ENCODE measurements around the gene TMSB10.

The TMSB10 gene

GRCh38 chr2:84906900-84907714, 1.7 kb downstream of the TMSB10 start:
- H3K4me3 ChIP-seq (ENCODE audit: severe bottlenecking): peak overlapping the region; percentile 95
- H3K27me3 ChIP-seq (ENCODE audit: insufficient read depth, poor library complexity, severe bottlenecking): no peaks in the 10 kb centered on the region
- ATAC-seq (ENCODE audit: low read depth) (peak; percentile 71), DNase-seq (ENCODE audit: low spot score) (peak; percentile 80)
- peaks cover 13% of the 10 kb centered on the region for H3K36me3 ChIP-seq (ENCODE audit: low read depth)
- peaks cover 15% of the 10 kb centered on the region for H3K4me1 ChIP-seq (ENCODE audit: insufficient read depth, poor library complexity, severe bottlenecking)
- no peaks in the 10 kb centered on the region for H3K9me3 ChIP-seq (ENCODE audit: severe bottlenecking)
- no peak for TF ChIP-seq CTCF (IDR thresholded peaks at IDR 0.05; ENCODE audit: poor library complexity, severe bottlenecking)
- peak overlapping the region; percentile 96 for H3K27ac ChIP-seq (ENCODE audit: poor library complexity, severe bottlenecking)

- no peak for ATAC-seq (ENCODE audit: low read depth)
- no peaks in the 10 kb centered on the region for H3K9me3 ChIP-seq (ENCODE audit: severe bottlenecking)
- no peak overlapping the region for H3K4me3 ChIP-seq (ENCODE audit: severe bottlenecking)
- no peak for TF ChIP-seq CTCF (IDR thresholded peaks at IDR 0.05; ENCODE audit: poor library complexity, severe bottlenecking)
- no peak for DNase-seq (ENCODE audit: low spot score)
- H3K27me3 ChIP-seq (ENCODE audit: insufficient read depth, poor library complexity, severe bottlenecking): no peaks in the 10 kb centered on the region
- peak overlapping the region; percentile 96 for H3K27ac ChIP-seq (ENCODE audit: poor library complexity, severe bottlenecking)
- H3K4me1 ChIP-seq (ENCODE audit: insufficient read depth, poor library complexity, severe bottlenecking): peaks cover 15% of the 10 kb centered on the region
- H3K36me3 ChIP-seq (ENCODE audit: low read depth): peaks cover 13% of the 10 kb centered on the region
Observed at GRCh38 chr2:84908948-84909713, 3.7 kb downstream of the TMSB10 start.

- DNase-seq (ENCODE audit: low spot score): no peak
- no peak for ATAC-seq (ENCODE audit: low read depth)
- Histone ChIP-seq H3K4me1 (ENCODE audit: insufficient read depth, poor library complexity, severe bottlenecking) (peaks cover 11% of the 10 kb centered on the region), H3K36me3 (ENCODE audit: low read depth) (peaks cover 7% of the 10 kb centered on the region), H3K4me3 (ENCODE audit: severe bottlenecking) (no peak overlapping the region), H3K27ac (ENCODE audit: poor library complexity, severe bottlenecking) (no peak overlapping the region), H3K9me3 (ENCODE audit: severe bottlenecking) (no peaks in the 10 kb centered on the region), H3K27me3 (ENCODE audit: insufficient read depth, poor library complexity, severe bottlenecking) (no peaks in the 10 kb centered on the region)
- TF ChIP-seq CTCF (IDR thresholded peaks at IDR 0.05; ENCODE audit: poor library complexity, severe bottlenecking): no peak
Observed at GRCh38 chr2:84911135-84911678, 5.8 kb downstream of the TMSB10 start.

- no peak for ATAC-seq (ENCODE audit: low read depth)
Observed at GRCh38 chr2:84912984-84913383, 7.5 kb downstream of the TMSB10 start.

More at GRCh38 chr2:84912984-84913383, 7.5 kb downstream of the TMSB10 start:
- H3K36me3 ChIP-seq (ENCODE audit: low read depth): no peaks in the 10 kb centered on the region
- DNase-seq (ENCODE audit: low spot score): no peak
- H3K4me1 ChIP-seq (ENCODE audit: insufficient read depth, poor library complexity, severe bottlenecking): peaks cover 5% of the 10 kb centered on the region
- no peak overlapping the region for H3K27ac ChIP-seq (ENCODE audit: poor library complexity, severe bottlenecking)
- TF ChIP-seq CTCF (IDR thresholded peaks at IDR 0.05; ENCODE audit: poor library complexity, severe bottlenecking): no peak
- no peak overlapping the region for H3K4me3 ChIP-seq (ENCODE audit: severe bottlenecking)
- no peaks in the 10 kb centered on the region for H3K9me3 ChIP-seq (ENCODE audit: severe bottlenecking)
- H3K27me3 ChIP-seq (ENCODE audit: insufficient read depth, poor library complexity, severe bottlenecking): no peaks in the 10 kb centered on the region
